Osteocyte (in vitro differentiated cells): ENCODE measurements around the gene PRKCH. TPM values are rescaled to one million over a fixed set of nuclear protein-coding genes. Genes with fewer than 3 reads are reported as not detected.

ENCODE experiments used
- DNase-seq: peaks from one replicate; pipeline ENCODE4 v3.0.0; 2021; ENCODE audit warnings: mixed read lengths; ENCODE audit not compliant: unreplicated experiment; ENCODE audit errors: extremely low spot score
- H3K27ac Mint-ChIP-seq: one replicate; pipeline ENCODE4 v1.8.0; 2021; ENCODE audit warnings: mild to moderate bottlenecking, mixed read lengths; ENCODE audit not compliant: unreplicated experiment
- H3K27me3 Mint-ChIP-seq: one replicate; pipeline ENCODE4 v1.8.0; 2021; ENCODE audit warnings: mixed read lengths; ENCODE audit not compliant: unreplicated experiment
- H3K36me3 Mint-ChIP-seq: one replicate; pipeline ENCODE4 v1.8.0; 2021; ENCODE audit warnings: mixed read lengths; ENCODE audit not compliant: unreplicated experiment
- H3K4me1 Mint-ChIP-seq: one replicate; pipeline ENCODE4 v1.8.0; 2021; ENCODE audit warnings: mixed read lengths; ENCODE audit not compliant: unreplicated experiment
- H3K4me3 Mint-ChIP-seq: one replicate; pipeline ENCODE4 v1.8.0; 2021; ENCODE audit warnings: mild to moderate bottlenecking, moderate library complexity, mixed read lengths; ENCODE audit not compliant: unreplicated experiment
- H3K9me3 Mint-ChIP-seq: one replicate; pipeline ENCODE4 v1.8.0; 2021; ENCODE audit warnings: mixed read lengths; ENCODE audit not compliant: unreplicated experiment
- total RNA-seq: library from RNA; stranded (reverse); gene quantifications from 2 replicates; pipeline ENCODE4 v1.2.1, GENCODE V29; 2021
- TF ChIP-seq, protein P1 (sequence below): fragments of 200-600 bp; sonication (generic); IDR thresholded peaks from 2 replicates; pipeline ENCODE4 v1.5.0; 2021; ENCODE audit warnings: antibody characterized with exemption, mild to moderate bottlenecking, moderate library complexity

PRKCH gene
- total RNA-seq, 1 donor from 2014 or later = 10.6 TPM

- Mint-ChIP-seq H3K4me3 (no peak overlapping the region), H3K27me3 (no peaks in the 10 kb centered on the region), H3K4me1 (peaks cover 7% of the 10 kb centered on the region), H3K27ac (no peak overlapping the region), H3K36me3 (no peaks in the 10 kb centered on the region), H3K9me3 (no peaks in the 10 kb centered on the region)
- no peak for DNase-seq
- TF ChIP-seq, protein P1, sequence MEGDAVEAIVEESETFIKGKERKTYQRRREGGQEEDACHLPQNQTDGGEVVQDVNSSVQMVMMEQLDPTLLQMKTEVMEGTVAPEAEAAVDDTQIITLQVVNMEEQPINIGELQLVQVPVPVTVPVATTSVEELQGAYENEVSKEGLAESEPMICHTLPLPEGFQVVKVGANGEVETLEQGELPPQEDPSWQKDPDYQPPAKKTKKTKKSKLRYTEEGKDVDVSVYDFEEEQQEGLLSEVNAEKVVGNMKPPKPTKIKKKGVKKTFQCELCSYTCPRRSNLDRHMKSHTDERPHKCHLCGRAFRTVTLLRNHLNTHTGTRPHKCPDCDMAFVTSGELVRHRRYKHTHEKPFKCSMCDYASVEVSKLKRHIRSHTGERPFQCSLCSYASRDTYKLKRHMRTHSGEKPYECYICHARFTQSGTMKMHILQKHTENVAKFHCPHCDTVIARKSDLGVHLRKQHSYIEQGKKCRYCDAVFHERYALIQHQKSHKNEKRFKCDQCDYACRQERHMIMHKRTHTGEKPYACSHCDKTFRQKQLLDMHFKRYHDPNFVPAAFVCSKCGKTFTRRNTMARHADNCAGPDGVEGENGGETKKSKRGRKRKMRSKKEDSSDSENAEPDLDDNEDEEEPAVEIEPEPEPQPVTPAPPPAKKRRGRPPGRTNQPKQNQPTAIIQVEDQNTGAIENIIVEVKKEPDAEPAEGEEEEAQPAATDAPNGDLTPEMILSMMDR = no peak
Measured at GRCh38 chr14:61493239-61493638, 171.9 kb downstream of the PRKCH start.

DNA sequence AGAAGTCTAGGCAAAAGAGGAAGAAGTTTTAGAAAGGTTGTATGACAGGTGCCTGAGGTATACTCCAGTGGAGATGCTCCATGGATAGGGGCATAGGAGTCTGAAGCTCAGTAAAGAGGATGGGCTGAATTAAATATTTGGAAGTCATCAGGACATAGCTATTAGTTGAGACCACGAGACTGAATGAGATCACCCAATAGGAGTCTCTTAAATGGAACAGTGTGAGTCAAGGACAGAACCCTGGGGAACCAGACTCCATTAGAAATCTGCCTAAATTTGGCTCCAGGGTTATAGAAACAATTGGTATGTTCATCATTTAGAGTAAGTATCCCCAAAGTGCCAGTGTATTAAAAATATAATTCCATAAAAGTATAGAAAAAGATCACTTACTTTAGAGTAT lies 172.6 kb downstream of the PRKCH start:
- no peaks in the 10 kb centered on the region for H3K36me3 Mint-ChIP-seq

DNA sequence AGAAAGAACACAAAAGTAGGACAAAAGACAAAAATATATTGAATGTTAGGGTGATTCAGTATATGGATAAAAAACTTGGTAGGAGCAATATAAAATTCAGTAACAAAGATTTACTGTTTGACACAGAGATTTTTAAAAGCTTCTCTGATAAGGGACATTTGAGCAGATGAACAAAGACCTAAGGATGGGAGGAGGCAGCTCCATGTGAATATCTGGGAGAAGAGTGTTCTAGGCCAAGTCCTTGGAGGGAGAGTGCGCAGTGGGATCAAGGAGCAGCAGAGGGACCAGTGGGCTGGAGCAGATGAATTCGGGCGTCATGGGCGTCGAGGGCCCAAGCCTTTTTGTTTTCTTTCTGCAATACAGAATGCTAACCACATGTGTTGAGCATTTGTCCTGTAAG lies 174.4 kb downstream of the PRKCH start:
- Mint-ChIP-seq H3K4me3 (no peak overlapping the region), H3K36me3 (no peaks in the 10 kb centered on the region), H3K9me3 (no peaks in the 10 kb centered on the region), H3K27me3 (no peaks in the 10 kb centered on the region), H3K27ac (no peak overlapping the region), H3K4me1 (no peaks in the 10 kb centered on the region)
- DNase-seq = no peak
- TF ChIP-seq, protein P1 = no peak

More for the DNA sequence above, 172.6 kb downstream of the PRKCH start:
- TF ChIP-seq, protein P1 = no peak
- no peak overlapping the region for H3K27ac Mint-ChIP-seq
- H3K4me3 Mint-ChIP-seq = no peak overlapping the region
- no peaks in the 10 kb centered on the region for H3K9me3 Mint-ChIP-seq
- peaks cover 6% of the 10 kb centered on the region for H3K4me1 Mint-ChIP-seq
- H3K27me3 Mint-ChIP-seq = no peaks in the 10 kb centered on the region
- no peak for DNase-seq

GRCh38 chr14:61498303-61498702 lies 176.9 kb downstream of the PRKCH start:
- Mint-ChIP-seq H3K4me3 (no peak overlapping the region), H3K27me3 (no peaks in the 10 kb centered on the region), H3K27ac (no peak overlapping the region), H3K4me1 (peaks cover 2% of the 10 kb centered on the region), H3K36me3 (no peaks in the 10 kb centered on the region), H3K9me3 (no peaks in the 10 kb centered on the region)
- no peak for DNase-seq
- TF ChIP-seq, protein P1 = no peak

- Mint-ChIP-seq H3K9me3 (no peaks in the 10 kb centered on the region), H3K36me3 (no peaks in the 10 kb centered on the region), H3K4me1 (peaks cover 5% of the 10 kb centered on the region), H3K27me3 (no peaks in the 10 kb centered on the region), H3K4me3 (no peak overlapping the region), H3K27ac (no peak overlapping the region)
- TF ChIP-seq, protein P1 = no peak
- no peak for DNase-seq
Measured at GRCh38 chr14:61498811-61499210, 177.4 kb downstream of the PRKCH start.
